OCI-M2 (cell line): ENCODE measurements around the gene DHRS11.

Experiments used
- DNase-seq: peaks from one replicate; lab custom pipeline; 2025; ENCODE audit not compliant: unreplicated experiment; lab: John Stamatoyannopoulos, UW

Gene DHRS11

DNA sequence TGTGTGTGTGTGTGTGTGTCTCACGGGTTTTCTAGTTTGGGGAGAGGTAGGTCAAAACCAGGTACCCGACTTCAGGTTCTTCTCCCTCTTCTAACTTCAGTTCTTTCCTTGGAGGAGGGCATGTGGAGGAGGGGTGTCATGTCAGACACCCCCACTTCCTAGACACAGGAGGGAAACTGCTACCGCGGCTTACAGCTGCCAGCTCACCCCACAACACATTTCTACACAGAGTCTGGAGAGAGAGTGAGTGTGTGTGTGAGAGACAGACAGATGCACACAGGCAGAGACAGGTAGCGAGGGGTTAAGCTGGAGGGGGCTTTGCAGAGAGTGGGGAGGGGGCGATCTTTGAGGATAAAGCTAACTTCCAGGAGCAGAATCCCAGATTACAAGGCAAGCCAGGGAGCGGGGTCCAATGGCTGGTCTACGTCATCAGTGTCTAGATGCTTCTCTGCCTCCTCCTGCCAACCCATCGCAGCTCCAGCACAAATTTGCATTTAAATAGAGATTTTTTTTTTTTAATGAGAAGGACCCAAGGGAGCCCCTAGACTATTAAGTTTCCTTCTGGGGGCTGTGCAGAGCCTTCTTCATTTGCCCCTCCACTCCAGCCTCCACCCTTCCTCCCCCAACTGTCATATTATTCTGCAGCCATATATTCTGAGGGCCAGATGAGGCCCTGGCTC lies 58.6 kb downstream of the DHRS11 start:
- DNase-seq = no peak
